Epithelial cell of esophagus (primary cell): ENCODE data around the gene GSG1.

Source experiments
- DNase-seq: peaks from one replicate; pipeline ENCODE4 v3.0.0; 2010; ENCODE audit warnings: low read depth
- H3K4me3 ChIP-seq: 2 replicates; pipeline ENCODE4 v1.5.1; 2011; ENCODE audit warnings: mild to moderate bottlenecking, low read length, control low read depth
- TF ChIP-seq, protein P1 (sequence below): IDR thresholded peaks from 2 replicates; pipeline ENCODE4 v1.5.1; 2011; ENCODE audit warnings: low read depth, mild to moderate bottlenecking, low read length, control low read depth, inconsistent platforms; ENCODE audit not compliant: insufficient read depth; ENCODE audit errors: missing control alignments

Gene GSG1

DNA sequence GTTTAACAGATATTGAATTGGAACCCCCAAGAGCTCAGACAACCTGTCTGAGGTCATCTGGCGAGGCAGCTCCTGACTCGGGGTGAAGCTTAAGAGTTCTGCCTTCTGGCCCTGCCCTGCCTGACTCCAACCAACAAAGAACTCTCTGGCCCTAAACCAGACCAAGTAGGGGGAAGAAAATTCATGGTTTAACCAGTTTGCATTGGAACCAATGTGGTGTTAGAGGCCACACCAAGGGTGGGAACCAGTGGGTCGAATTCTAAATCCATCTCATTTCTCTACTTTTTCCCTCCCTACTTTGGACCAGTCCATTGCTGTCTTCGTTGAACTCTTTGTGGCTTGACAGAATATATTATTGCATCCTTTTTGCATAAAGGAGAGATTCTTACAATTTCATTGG lies 30.4 kb upstream of the GSG1 start:
- no peak for DNase-seq
- TF ChIP-seq, protein P1, sequence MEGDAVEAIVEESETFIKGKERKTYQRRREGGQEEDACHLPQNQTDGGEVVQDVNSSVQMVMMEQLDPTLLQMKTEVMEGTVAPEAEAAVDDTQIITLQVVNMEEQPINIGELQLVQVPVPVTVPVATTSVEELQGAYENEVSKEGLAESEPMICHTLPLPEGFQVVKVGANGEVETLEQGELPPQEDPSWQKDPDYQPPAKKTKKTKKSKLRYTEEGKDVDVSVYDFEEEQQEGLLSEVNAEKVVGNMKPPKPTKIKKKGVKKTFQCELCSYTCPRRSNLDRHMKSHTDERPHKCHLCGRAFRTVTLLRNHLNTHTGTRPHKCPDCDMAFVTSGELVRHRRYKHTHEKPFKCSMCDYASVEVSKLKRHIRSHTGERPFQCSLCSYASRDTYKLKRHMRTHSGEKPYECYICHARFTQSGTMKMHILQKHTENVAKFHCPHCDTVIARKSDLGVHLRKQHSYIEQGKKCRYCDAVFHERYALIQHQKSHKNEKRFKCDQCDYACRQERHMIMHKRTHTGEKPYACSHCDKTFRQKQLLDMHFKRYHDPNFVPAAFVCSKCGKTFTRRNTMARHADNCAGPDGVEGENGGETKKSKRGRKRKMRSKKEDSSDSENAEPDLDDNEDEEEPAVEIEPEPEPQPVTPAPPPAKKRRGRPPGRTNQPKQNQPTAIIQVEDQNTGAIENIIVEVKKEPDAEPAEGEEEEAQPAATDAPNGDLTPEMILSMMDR, result no peak
- H3K4me3 ChIP-seq, result no peak overlapping the region

DNA sequence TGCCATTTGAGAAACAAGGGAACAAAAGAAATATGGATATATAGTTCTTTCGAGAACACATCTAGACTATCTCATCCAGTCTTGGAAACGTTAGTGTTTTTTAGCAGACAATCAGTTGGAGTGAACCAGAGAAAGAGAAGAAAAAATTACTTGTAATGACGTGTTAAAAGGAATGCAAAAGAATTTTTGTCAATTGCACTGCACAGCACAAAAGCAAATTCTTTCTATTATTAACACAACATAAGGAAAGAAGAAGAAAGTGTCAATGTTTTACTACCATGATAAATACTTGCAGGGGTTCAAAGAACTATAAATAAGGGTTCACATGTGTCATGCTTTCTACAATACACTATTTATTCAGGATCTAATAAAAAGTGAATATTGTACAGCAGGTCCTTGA lies 27.5 kb upstream of the GSG1 start:
- DNase-seq, result no peak
- no peak overlapping the region for H3K4me3 ChIP-seq
- TF ChIP-seq, protein P1, result no peak

DNA sequence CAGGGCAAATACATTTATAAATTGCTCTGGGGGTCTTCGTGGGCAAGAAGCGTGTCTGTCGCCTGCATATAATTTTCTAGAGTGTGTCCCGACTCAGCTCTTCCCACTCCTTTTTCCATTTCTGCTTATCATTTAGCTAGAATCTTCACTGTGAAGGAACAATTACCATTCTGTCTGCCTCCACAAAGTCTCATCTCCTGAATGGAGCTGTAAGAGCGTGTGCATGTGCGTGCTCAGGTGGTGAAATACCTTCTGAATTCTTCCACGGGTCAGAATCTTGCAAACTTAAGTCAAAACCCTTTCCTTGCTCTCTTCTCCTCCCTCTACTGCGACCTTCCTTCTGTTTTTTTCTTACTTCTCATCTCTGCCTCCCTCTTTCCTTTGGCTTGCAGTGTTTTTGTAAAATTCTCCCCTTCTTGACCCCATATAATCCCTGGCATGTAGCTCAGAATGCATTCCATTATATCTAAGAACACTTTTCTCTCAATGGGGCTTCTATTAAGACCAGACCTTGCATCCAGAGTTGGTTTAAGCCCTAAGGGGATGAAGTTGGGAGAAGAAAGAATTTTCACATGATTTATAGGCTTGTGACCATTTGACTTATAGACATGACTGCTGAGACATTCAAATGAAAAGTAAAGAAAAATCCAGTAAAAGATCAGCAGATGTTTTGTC lies 25.0 kb upstream of the GSG1 start:
- TF ChIP-seq, protein P1, result no peak
- no peak overlapping the region for H3K4me3 ChIP-seq
- DNase-seq, result no peak

DNA sequence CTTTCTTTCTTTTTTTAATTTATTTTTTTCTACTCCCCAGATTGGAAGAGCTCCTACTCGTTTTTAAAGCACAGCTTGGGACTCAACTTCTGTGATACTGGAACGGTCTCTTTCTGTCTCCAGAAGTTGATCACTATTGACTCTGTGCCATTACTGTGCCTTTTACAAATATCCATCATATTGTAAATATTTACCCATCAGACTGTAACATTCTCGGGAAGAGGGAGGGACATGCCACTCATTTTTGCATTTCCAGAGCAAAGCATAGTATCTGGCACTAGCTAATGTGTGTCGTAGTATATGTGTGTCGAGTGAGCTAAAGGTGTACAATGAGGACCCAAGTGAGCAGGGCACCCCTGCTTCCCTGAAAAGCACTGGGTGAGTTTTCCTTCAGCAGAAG lies 24.0 kb upstream of the GSG1 start:
- H3K4me3 ChIP-seq, result no peak overlapping the region
- TF ChIP-seq, protein P1, result no peak
- no peak for DNase-seq

DNA sequence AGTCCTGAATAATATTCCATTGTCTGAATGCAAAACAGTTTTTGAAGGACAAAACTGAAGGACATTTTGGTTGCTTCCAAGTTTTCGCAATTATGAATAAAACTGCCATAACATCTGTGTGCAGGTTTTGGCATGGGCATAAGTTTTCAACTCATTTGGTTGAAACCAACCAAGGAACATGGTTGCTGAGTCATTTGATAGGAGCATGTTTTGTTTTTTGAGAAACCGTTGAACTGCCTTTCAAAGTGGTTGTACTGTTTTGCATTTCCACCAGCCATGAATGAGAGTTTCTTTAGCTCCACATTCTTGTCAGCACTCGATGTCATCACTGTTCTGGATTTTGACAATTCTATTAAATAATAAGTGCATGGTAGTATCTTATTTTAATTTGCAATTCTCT lies 23.0 kb upstream of the GSG1 start:
- TF ChIP-seq, protein P1, result no peak
- no peak for DNase-seq

DNA sequence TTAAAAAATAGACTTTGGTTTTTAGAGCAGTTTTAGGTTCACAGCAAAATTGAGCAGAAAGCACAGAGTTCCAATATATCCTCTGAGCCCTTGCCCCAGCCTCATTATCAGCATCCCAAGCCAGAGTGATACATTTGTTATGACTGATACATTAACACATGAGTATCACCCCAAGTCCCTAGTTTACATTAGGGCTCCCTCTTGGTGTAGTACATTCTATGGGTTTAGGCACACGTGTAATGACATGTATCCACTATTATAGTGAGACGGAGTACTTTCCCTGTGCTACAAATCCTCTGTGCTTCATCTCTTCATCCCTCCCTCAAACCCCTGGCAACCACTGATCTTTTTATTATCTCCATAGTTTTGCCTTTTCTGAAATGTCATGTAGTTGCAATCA lies 22.5 kb upstream of the GSG1 start:
- no peak overlapping the region for H3K4me3 ChIP-seq
- no peak for DNase-seq
- TF ChIP-seq, protein P1, result no peak

More for the DNA sequence above, 23.0 kb upstream of the GSG1 start:
- H3K4me3 ChIP-seq, result no peak overlapping the region
